ENCODE measurements around the gene SCNN1B.
A peak's percentile ranks its signal among the peaks of the same experiment; 100 is the strongest.
"Not testable (repeated sequence)": the region's sequence is repeated elsewhere in the genome, so short reads cannot be mapped to it uniquely, and the experiment has no call there.

SCNN1B gene, protein sequence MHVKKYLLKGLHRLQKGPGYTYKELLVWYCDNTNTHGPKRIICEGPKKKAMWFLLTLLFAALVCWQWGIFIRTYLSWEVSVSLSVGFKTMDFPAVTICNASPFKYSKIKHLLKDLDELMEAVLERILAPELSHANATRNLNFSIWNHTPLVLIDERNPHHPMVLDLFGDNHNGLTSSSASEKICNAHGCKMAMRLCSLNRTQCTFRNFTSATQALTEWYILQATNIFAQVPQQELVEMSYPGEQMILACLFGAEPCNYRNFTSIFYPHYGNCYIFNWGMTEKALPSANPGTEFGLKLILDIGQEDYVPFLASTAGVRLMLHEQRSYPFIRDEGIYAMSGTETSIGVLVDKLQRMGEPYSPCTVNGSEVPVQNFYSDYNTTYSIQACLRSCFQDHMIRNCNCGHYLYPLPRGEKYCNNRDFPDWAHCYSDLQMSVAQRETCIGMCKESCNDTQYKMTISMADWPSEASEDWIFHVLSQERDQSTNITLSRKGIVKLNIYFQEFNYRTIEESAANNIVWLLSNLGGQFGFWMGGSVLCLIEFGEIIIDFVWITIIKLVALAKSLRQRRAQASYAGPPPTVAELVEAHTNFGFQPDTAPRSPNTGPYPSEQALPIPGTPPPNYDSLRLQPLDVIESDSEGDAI

DNA sequence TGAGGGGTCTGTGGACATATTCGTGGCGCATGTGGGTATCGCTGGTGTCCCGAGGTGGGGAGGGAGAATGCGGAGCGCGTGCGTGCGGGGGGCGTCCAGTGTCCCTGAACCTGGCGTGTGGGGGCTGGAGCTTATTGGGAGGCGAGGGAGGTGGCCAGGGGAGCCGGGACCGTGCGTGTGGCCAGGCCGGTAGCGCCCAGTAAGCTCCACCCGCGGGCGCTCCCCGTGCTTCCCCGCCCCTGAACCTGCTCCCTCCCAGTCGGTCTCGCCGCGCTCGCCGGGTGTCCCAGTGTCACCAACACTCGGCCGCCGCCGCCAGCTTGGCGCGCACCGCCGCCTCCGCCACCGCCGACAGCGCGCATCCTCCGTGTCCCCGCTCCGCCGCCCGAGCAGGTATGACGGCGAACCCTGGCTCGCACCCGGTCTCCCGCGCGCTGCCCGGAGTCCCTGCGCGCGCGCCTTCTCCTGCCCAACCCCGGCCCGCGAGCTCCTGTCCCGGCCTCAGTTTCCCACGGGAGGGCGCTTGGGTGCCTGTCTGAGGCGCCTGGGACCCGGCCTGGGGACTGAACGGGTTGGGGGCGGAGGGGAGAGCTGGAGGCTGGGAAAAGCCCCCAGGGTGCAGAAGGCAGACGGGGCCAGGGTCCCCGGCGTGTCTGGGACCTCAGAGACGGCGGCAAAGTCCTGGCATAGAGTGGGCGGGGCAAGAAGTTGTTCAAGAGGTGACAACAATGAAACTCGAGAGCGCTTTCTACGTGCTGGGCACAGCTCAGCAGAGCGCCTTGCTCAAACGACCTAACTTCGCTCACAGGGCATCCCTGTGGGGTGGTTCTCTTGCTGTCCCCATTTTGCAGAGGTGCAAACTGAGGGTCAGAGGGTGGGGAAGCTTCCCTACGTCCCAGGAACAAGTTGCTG lies at the start of gene SCNN1B:
TSS of gene SCNN1B (plus strand) at position 258 of the 912 bp plus-strand sequence. CDS start 46,298 bp downstream, outside the sequence.
- DNase-seq, result no peak

DNA sequence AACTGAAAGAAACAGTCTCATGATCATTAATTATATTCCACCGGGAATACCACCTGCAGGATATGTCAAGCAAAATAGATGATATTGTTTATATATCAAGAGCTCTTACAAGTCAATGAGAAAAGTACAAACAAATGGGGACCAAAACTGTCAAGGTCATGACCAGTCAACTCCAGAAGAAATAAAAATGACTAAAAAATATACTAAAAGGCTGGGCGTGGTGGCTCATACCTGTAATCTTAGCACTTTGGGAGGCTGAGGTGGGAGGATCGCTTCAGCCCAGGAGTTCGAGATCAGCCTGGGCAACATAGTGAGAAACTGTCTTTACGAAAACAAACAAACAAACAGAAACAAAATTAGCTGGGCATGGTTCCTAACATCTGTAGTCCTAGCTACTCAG lies 49.8 kb upstream of the SCNN1B start:
- no peak for DNase-seq

DNA sequence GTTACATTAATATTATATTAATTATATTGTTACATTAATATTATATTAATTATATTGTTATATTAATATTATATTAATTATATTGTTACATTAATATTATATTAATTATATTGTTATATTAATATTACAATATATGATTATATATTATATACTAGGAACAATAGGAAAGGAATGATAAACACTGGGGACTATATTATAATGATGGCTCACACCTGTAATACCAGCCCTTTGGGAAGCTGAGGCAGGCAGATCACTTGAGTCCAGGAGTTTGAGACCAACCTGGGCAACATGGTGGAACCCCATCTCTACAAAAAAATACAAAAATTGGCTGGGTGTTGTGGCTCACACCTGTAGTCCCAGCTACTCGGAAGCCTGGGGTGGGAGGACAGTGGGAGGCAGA lies 48.5 kb upstream of the SCNN1B start:
- DNase-seq, result not testable (repeated sequence)

GRCh38 chr16:23254338-23254737 lies 47.8 kb upstream of the SCNN1B start:
- no peak for DNase-seq

DNA sequence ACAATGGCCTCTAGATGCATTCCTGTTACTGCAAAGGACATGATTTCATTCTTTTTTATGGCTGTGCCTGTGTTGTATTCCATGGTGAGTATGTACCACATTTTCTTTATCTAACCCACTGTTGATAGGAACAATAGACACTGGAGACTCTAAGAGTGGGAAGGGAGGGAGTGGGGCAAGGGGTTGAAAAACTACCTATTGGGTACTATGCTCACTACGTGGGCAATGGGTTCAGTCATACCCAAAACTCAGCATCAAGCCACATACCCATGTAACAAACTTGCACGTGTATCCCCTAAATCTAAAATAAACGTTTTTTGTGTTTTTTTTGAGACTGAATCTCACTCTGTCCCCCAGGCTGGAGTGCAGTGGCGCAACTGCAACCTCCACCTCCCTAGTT lies 47.1 kb upstream of the SCNN1B start:
- DNase-seq, result no peak

DNA sequence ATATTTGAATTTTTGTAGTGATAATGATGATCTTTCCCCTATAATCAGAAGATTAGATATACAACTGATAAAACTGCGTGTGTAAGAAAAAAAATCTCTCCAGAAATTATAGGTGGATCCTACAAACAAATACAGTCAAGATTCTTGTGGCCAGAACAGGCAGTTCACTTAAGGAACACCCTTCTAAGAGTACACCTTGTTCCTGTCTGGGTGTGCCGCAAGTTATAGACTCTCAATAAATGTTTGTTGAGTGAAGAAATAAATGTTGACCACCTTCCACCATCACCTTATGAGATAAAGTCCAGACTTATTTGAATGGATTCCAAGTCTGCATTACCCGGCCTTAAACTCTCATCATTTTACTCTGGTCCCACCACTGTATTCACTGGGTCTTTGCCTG lies 45.7 kb upstream of the SCNN1B start:
- DNase-seq, result no peak

DNA sequence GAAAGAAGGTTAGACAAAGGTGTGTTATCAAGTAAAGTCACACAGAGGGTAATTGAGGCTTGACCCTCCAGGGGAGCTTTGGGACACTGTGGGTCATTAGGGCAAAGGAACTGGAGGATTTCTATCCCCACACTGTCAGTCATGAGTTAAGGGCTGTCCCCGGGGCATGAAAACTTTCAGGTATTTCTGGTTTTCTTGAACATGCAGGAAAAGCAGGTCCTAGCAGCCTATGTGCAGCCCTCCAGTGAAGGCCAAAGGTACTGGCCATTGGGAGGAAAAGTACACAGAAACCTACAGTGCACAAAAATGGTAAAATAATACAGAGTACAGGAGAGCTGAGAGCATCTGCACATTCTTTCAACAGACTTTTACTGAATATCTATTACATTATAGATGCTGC lies 44.4 kb upstream of the SCNN1B start:
- DNase-seq, result no peak

DNA sequence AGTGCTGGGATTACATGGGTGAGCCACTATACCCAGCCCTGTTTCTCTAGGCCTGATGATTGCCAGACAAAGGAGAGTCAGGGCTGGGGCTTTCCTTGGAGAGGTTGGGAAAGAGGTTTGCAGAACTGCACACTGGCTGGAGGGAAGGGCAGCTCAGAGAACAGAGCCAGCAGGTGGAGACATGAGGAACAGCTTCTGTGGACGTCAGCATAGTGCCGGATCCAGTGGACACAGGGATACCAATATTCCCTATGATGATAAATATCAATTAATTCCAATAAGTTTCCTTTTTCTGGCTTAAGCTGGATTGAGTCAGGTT lies 43.2 kb upstream of the SCNN1B start:
- peak in 1 of 3 donors; percentile 6 for DNase-seq

- DNase-seq, result no peak
These were observed 34.5 kb upstream of the SCNN1B start for GRCh38 chr16:23267647-23268046.

DNA sequence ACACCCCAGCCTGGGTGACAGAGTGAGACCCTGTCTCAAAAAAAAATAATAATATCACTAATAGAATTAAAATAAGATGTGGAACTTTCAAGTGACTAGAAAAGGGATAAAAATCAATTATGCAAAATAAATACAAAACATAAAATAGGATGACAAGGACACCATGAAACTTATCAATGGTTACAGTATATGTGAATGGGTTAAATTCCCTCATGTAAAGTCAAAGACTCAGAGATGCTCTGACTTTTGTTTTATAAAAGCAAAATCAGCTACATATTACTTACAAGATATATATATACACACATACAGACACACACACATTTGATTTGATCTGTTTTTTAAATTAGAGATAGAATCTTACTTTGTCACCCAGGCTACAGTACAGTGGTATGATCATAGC lies 33.5 kb upstream of the SCNN1B start:
- no peak for DNase-seq

DNA sequence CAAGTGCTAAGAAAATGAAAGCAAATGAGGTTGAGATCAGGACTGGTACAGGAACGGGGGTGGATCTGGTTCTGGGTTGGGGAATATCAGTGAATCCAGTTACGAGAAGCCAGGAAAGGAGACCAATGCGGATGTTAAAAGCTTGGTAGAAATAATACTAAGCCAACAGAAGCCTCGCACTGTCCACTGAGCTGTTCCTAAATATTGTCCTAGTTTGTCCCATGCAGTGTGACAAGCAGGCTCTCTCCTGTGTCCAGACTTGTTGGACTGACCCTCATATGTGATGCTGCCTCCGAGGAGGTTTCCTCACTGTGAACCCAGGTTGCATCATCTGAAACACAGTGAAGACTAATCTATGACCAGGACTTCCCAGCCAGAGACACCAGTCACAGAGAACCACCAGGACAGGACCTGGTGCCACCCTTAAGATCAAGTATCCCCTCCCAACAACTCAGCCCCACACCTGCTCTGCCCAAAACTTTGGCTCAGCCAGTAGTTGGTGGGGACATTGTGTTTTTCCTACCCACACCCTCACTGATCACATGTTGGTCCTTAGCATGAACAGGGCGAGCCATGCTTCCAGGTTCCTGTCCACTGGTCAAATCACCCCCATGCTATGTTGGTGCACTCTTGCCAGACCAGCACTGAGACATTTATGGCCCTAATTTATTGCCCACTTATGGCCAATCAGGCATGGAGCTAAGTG lies 32.7 kb upstream of the SCNN1B start:
- DNase-seq, result no peak

DNA sequence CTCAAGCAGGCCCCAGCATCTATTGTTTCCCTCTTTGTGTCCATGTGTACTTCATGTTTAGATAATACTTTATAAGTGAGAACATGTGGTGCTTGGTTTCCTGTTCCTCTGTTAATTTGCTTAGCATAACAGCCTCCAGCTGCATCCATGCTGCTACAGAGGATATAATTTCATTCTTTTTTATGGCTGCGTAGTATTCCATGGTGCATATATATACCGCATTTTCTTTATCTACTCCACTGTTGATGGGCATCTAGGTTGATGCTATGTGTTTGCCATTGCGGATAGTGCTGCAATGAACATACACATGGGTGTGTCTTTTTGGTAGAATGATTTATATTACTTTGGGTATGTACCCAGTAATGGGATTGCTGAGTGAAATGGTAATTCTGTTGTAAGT lies 31.4 kb upstream of the SCNN1B start:
- no peak for DNase-seq

GRCh38 chr16:23274968-23275367 lies 27.1 kb upstream of the SCNN1B start:
- no peak for DNase-seq

DNA sequence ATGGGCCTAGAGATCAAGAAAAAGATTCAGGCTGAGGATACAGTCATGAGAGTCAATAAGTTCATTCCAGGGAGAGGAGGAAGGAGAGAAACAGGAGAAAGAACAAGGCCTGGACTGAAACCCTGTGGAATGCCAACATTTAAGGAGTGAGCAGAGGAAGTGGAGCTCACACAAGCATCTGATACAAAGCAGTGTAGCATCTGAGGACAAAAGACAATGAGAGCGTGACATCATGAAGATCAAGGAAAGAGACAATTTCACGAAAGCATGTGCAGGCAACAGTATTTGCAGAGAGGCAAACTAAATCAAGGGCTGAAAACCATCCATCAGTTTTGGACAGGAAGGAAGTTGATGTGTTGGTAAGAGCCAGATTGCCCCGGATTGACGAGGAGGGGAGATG lies 25.3 kb upstream of the SCNN1B start:
- DNase-seq, result no peak

- no peak for DNase-seq
These were observed 24.1 kb upstream of the SCNN1B start for GRCh38 chr16:23278031-23278430.

GRCh38 chr16:23279721-23280153 lies 22.4 kb upstream of the SCNN1B start:
- no peak for DNase-seq

DNA sequence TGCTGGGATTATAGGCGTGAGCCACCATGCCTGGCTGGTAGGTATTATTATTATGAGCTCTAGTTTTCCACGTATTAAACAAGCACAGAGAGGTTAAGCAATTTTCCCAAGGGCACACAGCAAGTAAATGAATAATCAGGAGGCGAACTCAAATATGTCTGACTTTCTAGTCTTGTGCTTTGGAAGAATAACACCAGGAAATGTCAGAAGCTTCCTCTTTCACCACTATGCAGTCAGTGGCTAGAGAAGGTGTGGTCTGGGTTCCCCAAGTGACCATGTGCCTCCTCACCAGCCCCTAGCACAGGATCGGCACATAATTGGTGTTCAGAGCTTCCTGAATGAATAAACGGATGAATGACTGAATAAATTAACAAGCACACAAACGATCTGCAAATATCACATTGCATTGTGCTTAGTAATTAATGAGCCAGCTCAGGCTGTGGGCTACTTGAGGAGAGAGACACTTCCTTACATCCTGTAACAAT lies 21.6 kb upstream of the SCNN1B start:
- DNase-seq, result no peak

DNA sequence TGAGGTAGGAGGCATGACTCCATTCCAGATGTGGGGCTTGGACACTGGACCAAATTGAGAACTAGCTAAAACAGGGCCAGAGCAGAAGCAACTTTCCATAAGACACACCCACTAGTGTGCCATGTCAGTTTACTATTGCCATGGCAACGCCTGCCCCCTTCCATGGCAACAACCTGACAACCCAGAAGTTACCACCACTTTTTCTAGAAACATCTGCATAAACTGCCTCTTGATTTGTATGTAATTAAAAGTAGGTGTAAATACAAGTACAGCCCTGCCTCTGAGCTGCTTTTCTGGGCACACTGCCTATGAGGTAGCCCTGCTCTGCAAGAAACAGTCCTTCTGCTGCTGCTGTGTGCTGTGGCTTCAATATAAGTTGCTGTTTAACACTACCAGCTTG lies 19.5 kb upstream of the SCNN1B start:
- DNase-seq, result no peak

DNA sequence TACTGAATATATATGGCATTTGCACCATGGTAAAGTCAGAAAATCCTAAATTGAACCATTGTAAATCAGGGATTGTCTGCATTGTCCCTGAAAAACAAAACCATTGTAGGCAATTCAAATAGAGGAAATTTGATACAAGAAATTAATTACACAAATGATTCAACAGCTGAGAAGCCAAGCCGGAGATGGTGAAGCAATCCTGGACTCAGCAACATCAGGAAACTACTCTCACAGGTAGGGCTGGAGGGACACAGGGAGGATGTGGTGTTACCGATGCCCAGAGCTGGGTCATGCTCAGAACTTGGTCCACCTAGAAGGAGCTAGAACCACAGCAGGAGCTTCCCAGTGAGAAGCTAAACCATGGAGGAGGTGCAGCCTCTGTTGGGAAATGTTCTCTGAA lies 18.5 kb upstream of the SCNN1B start:
- DNase-seq, result no peak

GRCh38 chr16:23284584-23284983 lies 17.5 kb upstream of the SCNN1B start:
- no peak for DNase-seq

GRCh38 chr16:23286131-23286532 lies 16.0 kb upstream of the SCNN1B start:
- DNase-seq, result no peak

GRCh38 chr16:23288209-23288608 lies 13.9 kb upstream of the SCNN1B start:
- no peak for DNase-seq

Measured in suppressor macrophage treated with lipopolysaccharide for 1 hour (primary cell).